Germinal center (tissue), 1 donor: ENCODE measurements around the gene MAP3K20.
A peak's percentile ranks its signal among the peaks of the same experiment; 100 is the strongest.
"Not testable (repeated sequence)": the region's sequence is repeated elsewhere in the genome, so short reads cannot be mapped to it uniquely, and the experiment has no call there.

Experiments used
- DNase-seq: peaks from one replicate; pipeline ENCODE4 v3.0.0; 2012; ENCODE audit warnings: mixed read lengths, low spot score

Gene MAP3K20

DNA sequence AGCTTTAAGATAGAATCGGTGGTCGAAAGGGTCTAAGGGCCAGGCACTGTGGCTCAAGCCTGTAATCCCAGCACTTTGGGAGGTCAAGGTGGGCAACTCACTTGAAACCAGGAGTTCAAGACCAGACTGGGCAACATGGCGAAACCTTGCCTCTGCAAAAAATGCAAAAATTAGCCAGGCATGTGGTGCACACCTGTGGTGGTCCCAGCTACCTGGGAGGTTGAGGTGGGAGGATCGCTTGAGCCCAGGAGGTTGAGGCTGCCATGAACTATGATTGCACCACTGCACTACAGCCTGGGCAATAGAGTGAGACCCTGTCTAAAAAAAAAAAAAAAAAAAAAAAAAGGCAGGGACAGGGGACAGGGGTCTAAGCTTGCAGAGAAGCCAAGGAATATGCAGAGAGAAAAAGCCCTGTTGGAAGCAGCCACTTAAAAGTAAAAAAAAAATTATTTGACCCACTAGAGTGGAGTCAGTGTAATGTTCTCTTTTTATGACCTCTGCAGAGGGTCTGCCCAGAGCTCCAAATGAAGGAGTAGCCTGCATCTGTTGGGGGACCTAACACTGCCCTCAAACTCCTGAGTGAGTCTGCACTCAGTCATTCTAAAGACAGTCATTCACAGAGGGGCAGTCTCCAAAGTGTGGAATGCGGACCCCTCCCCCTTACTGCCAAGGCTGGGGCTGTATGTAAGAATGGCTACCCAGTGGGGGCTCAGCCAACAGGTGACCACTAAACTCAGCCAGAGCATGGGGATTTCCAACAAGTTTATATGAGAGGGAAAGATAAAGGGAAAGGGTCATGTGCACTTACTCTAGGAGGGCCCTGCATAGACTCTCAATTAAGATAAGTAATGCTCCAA is 160.5 kb downstream of the MAP3K20 start:
- DNase-seq, result no peak

- no peak for DNase-seq
Measured at GRCh38 chr2:173238385-173238784, 162.7 kb downstream of the MAP3K20 start.

DNA sequence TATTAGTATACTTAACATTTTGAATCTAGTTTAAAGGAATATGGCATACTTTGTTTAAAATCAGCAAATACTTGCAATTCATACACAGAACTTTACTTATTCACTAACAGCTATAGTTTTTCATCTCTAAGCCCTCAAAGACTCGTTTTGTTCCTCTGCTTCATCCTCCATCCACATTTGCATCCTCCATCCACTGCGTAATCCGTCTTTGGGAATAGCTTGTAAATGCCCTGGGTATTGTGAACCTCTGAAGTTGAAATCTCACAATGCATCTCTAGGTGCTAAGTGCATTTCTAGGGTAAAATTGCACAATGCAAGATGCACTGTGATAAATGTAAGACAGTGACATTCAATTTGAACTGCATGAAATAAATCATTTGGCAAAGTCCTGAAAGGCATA is 163.2 kb downstream of the MAP3K20 start:
- DNase-seq, result no peak

- DNase-seq, result no peak
Measured at GRCh38 chr2:173239644-173240043, 164.0 kb downstream of the MAP3K20 start.

- DNase-seq, result no peak
Measured at GRCh38 chr2:173240083-173240482, 164.4 kb downstream of the MAP3K20 start.

DNA sequence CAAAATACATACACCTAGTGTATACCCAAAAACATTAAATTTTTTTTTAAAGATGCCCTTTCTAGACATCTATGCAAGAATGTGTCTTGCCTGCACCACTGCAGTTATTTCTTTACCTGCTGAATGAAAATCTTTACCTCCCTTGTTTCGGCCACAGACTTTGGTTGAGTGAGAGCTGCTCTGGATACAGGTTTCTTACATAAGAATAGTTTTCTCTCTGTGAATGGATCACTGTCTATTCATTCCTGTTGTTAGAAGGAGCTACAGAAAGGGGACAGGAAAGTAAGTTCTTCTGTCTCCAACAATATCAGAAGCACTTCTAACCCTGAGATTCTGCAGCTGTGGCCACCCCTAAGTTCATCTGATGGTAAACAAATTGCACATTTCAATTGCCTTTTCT is 166.0 kb downstream of the MAP3K20 start:
- no peak for DNase-seq

DNA sequence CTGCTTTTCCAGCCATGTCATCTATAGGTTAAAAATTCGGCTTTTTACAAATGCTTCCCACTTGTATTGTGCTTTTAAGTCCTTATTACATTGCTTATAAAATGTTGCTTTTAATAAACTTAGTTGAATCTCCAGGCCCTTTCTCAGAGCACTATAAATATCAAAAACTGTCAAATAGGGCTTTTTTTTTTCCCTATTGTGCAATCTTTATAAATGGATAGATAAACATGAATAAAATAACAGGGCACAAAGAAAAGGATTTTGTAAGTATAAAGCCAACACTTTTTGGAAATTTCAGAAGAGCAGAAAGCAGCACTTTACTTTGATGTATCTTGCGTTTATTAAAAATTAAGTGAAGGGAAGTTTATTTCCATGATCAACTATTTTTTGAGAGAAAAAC is 171.5 kb downstream of the MAP3K20 start:
- no peak for DNase-seq

GRCh38 chr2:173248381-173248780 is 172.7 kb downstream of the MAP3K20 start:
- DNase-seq, result no peak

- no peak for DNase-seq
Measured at GRCh38 chr2:173249661-173250641, 174.3 kb downstream of the MAP3K20 start.

DNA sequence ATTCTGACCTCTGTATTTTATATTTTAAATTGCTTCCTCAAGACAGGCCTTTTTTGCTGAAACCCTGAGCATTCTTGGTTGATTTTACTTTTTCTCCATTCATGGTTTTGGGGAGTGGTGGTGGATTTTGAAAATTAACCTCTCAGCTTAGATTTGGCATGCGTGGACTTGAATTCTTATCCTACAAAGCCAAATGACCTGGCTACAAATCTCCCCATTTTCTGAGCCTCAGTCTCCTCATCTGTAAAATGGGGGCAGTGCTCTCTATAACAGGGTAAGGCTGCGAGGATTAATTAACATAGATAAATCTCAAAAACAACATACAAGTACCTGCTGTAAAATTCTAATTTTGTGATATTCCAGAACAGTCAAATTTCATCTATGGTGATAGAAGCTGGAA is 175.6 kb downstream of the MAP3K20 start:
- DNase-seq, result no peak

- DNase-seq, result no peak
Measured at GRCh38 chr2:173252581-173252980, 176.9 kb downstream of the MAP3K20 start.

- DNase-seq, result no peak
Measured at GRCh38 chr2:173254659-173255058, 179.0 kb downstream of the MAP3K20 start.

DNA sequence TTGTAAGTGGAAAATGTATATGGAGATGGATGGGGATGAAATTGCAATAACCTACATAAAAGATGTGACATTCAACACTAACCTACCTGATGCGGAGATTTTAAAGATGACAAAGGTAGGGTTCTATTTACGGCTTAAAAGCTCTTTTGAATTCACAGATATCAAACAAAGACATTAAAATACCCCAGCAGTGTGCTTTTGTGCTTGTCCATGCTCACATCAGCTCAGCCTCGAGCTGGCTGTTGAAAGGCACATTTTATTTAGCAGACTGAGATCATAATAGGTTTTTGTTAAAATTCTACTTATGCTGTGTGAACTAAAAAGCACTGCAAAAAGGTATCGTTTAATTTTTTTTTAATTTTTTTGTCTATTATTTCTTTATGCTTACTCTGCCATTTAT is 183.1 kb downstream of the MAP3K20 start:
- no peak for DNase-seq

DNA sequence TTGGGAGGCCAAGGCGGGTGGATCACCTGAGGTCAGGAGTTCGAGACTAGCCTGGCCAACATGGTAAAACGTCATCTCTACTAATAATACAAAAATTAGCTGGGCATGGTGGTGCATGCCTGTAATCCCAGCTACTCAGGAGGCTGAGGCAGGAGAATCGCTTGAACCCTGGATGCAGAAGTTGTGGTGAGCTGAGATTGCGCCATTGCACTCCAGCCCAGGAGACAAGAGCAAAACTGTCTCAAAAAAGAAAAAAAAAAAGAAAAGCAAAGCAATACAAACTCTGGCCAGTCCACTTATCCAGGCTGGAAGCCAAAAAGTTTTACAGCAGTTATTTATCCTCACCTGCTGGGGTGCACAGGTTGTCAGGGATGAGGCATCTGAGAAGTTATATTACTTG is 186.7 kb downstream of the MAP3K20 start:
- DNase-seq, result not testable (repeated sequence)

GRCh38 chr2:173264151-173264550 is 188.5 kb downstream of the MAP3K20 start:
- DNase-seq, result no peak

GRCh38 chr2:173264603-173265366 is 189.1 kb downstream of the MAP3K20 start:
- peak; percentile 79 for DNase-seq

GRCh38 chr2:173271135-173271534 is 195.5 kb downstream of the MAP3K20 start:
- no peak for DNase-seq

DNA sequence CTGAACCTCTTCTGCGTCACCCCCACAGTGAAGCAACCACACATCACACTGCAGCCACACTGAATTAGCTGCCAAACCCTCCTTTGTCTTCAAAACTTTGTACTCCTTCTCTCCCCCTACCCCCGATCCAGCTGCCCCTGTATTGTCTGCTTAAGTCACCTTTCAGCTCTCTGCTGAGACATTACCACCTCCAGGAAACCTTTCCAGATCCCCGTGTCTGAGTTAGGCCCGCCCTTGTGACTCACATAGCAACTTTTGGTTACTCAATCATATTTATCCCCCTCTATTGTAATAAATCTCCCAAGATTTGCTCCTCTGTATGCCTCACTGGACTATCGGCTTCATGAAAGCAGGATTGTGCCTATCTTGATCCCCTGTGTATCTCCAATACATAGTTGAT is 196.2 kb downstream of the MAP3K20 start:
- no peak for DNase-seq

DNA sequence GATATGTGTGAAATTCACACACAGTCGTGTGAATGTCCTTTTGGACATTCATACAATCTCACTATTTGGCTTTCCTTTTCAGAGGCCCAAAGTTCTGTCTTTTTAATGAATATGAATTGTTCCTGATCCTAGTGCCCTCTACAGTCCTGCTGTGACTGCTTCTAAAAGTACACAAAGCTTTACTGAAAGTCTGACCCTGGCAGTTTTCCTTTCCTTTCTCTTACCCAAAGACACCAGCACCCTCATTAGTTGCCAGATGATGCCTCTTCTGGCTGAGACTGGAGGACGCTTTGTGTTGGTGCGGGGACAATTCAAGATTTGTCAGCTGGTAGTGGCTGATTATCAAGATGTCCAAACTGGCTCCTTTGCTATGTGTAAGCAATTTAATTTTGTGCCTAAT is 197.2 kb downstream of the MAP3K20 start:
- no peak for DNase-seq

- DNase-seq, result no peak
Measured at GRCh38 chr2:173278794-173279526, 203.3 kb downstream of the MAP3K20 start.

GRCh38 chr2:173279527-173279868 is 203.9 kb downstream of the MAP3K20 start:
- DNase-seq, result no peak

- no peak for DNase-seq
Measured at GRCh38 chr2:173280853-173281252, 205.2 kb downstream of the MAP3K20 start.
